Posterior cingulate gyrus (tissue), 11 donors: Measurements from ENCODE around the gene NCOA7.
"Not testable (repeated sequence)": the region's sequence is repeated elsewhere in the genome, so short reads cannot be mapped to it uniquely, and the experiment has no call there.

Experiments used
- DNase-seq, 10 donors: peaks; one replicate each; pipeline versions ENCODE4 v3.0.0 to v3.0.0-alpha.2; 2020 to 2021; ENCODE audit warnings: mixed read lengths in 3 of 10
- intact Hi-C: fragments of 100-400 bp; cut with DNase I; formaldehyde crosslinking; loops from one replicate; pipeline ENCODE4 v1.15.1; 2023

The NCOA7 gene

GRCh38 chr6:125789576-125790357, 993 bp upstream of the NCOA7 start:
- intact Hi-C loops, result loop anchor here (5.0 kb wide), 2 partner anchors 53 to 68 kb away; no protein-coding TSS in a partner anchor
- peak; percentile 30 to 93 (median 56) for DNase-seq

DNA sequence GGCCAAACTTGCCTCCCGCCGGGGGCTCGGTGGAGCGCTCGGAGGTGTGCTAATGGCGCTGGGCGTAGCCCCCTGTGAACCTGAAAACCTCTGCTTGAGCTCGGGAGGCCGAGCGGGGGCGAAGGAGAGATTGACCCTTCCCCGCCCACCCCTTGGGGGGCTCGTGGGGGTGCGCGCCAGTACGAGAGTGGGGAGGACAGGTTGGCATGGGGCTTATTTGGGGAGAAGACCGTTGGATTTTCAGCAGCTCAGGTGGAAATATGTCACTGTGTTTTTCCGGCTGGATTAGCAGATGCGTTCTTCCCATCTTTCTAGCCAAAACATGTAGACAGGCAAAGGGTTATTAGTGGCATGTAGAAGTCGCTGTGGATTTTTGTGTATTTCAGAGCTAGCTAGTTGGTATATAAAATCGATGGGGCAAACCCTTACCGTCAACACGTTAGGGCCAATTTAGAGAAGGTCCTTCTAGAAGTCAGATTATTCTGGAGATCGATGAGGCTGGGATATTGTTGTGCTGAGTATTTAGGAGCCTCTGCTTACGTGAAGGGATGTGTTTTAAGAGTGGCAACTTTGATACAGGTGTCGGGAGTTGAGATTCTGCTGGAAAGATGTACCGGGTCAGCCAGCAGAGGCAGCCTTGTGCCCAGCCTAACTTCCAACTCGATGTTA, 525 bp downstream of the NCOA7 start:
- peak in 7 of 10 donors; percentile 42 to 91 (median 56) for DNase-seq
- intact Hi-C loops, result loop anchor here (5.0 kb wide), 2 partner anchors 51 to 66 kb away; no protein-coding TSS in a partner anchor

GRCh38 chr6:125791820-125792165, 1.0 kb downstream of the NCOA7 start:
- intact Hi-C loops, result loop anchor here (5.0 kb wide), 2 partner anchors 51 to 66 kb away; no protein-coding TSS in a partner anchor
- DNase-seq, result no peak

DNA sequence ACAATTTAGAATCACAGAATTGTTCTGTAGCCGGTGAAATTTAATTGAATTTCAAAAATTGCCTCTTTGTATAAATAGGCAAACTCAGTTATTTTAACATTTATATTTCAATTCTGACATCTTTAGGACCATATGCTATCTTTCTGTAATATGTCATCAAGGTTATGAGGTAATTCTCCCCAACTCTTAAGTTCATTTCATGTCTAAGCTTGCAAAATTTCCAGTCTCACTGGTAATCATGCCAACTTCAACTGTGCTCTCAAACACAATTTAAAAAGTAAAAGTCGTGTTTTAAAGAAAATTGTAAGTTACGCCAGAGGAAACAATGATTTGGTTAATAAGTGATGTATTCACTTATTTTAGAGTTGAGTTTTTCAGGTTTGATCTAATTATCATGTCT, 1.4 kb downstream of the NCOA7 start:
- intact Hi-C loops, result loop anchor here (5.0 kb wide), 2 partner anchors 50 to 65 kb away; no protein-coding TSS in a partner anchor
- DNase-seq, result no peak

GRCh38 chr6:125792680-125793079, 1.9 kb downstream of the NCOA7 start:
- intact Hi-C loops, result loop anchor here (5.0 kb wide), 2 partner anchors 50 to 65 kb away; no protein-coding TSS in a partner anchor
- no peak for DNase-seq

- intact Hi-C loops, result loop anchor here (5.0 kb wide), 2 partner anchors 49 to 64 kb away; no protein-coding TSS in a partner anchor
- DNase-seq, result peak in 5 of 10 donors; percentile 24 to 85 (median 75)
Observed at GRCh38 chr6:125793280-125793679, 2.5 kb downstream of the NCOA7 start.

DNA sequence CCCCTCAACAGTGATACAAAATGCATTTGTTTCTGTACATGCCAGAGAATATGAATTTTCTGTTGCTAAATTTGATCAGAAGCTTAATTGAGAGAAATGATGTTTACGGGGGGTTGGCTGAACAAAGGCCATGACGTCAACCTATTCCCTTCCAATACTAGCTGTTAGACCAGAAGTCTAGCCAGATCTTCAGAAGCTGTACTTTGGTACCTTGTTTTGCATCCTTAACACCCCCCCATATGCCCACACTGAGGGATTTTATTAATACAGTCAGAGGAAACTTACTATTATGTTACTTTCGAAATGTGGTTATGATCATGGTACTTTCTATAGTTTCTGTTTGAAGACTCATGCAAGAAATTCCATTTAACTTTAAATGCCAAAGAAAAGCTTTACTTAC, 3.1 kb downstream of the NCOA7 start:
- DNase-seq, result no peak

GRCh38 chr6:125794342-125795137, 3.8 kb downstream of the NCOA7 start:
- intact Hi-C loops, result loop anchor here (5.0 kb wide), 2 partner anchors 48 to 63 kb away; no protein-coding TSS in a partner anchor
- no peak for DNase-seq

More for the DNA sequence above, 3.1 kb downstream of the NCOA7 start:
- intact Hi-C loops, result loop anchor here (5.0 kb wide), 2 partner anchors 48 to 63 kb away; no protein-coding TSS in a partner anchor

- intact Hi-C loops, result no loop called here
- DNase-seq, result no peak
Observed at GRCh38 chr6:125795301-125795700, 4.5 kb downstream of the NCOA7 start.

DNA sequence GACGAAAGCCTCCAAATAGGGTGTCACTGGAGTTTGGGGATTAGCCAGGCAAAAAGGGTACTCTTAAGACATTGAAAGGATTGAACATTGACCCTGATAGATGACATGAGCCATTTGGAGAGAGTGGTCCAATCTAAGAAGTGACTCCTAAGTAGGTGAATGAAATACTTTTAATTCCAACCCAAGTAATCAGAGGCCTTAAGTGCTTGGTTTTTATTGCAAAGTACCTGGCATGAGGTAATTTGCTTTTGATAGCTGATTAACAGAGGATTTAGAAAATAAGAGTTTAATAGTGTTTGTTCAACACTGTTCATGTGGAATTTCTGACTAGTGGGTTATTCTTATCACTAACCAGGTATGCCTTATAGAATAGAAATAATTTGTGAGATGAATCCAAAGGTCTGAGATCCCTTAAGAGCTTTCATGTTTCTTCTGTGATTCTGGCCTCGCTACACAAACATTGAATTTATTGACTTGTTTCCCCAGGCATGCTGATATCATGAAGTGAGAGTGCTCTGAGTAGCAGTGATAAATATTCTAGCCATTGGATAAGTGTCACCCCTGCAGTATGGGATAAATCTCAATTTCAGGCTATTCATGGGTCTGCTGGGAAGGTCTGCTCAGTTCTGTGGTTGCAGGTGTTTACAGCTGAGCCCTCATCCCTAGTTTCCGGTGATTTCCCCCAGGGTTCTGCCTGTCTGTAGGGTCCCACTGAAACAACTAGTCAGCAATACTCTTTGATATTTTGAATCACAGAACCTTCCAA, 6.5 kb downstream of the NCOA7 start:
- DNase-seq, result no peak
- intact Hi-C loops, result no loop called here

DNA sequence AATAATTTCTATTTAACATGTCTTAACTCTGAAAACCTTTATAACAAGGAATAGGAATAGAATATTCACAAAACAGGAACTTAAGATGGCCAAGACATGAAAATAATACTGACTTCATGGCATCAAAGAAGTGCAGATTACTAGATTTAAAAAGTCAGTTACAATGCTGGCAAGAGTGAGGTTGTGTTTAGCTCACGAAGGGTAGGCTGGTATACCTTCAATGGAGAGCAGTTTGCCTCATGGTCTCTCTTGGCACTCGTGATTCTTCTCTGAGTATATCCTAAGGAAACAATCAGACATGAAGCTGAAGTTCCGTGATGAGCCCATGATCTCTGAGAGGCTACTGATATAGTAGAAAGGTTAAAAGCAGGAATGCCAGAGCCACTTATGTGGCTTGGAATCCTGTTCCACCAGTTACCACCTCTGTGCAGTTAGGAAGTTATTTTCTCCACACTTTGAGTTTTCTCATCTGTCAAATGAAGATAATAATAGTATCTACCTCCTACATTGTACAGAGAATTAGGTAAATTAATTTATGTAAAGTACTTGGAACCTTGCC, 7.2 kb downstream of the NCOA7 start:
- intact Hi-C loops, result no loop called here
- DNase-seq, result no peak

DNA sequence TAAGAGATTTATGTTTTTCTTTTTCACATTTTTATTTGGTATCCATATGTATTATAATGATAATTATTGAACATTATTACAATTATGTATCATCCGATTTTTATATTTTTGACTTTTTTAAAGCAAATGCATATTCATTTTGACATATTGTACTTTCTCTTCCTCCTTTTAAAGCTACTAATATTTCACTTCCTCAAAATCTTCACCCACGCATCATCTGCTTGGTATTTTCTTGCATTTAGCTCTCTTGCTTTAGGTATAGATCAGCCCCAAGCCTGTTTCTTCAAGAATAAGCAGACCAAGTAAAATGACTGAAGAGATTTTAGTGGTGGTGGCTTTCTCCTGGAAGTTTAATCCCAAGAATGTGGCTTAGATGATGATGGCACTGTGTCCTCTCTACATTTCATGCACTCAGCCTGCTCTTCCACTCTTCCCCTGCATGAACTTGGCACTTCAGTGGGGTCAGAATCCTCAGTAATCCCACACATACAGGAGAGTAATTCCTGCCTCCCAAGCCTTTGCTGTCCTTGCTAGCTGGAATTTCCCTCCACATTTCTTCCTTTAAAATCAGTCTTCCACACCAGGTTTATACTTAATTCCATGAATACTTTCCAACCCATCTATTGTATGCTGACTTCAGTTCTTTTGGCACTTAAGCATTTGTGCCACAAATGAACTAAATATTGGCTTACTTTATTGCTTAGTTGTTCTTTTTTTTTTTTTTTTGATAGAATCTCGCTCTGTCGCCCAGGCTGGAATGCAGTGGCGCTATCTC, 8.2 kb downstream of the NCOA7 start:
- no peak for DNase-seq
- intact Hi-C loops, result no loop called here

DNA sequence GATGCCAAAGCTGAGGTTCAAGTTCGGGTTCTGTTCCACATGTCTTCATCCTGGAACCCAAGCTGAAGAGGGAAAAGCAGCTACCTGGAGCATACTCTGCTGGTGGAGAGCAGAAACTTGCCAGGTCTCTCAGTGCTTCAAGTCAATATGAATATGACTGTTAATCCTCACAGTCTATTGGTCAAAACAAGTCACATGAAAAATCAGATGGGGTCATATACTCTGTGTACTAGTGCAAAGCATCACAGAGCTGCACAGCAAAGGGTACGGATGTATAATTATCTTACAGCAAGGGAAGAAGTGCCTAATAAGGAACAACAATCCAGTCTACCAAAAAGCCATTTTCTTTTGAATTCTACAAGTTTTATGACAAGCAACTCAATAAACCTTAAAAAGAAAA, 11.6 kb downstream of the NCOA7 start:
- intact Hi-C loops, result no loop called here
- DNase-seq, result no peak

- intact Hi-C loops, result no loop called here
- DNase-seq, result no peak
Observed at GRCh38 chr6:125802943-125803377, 12.2 kb downstream of the NCOA7 start.

DNA sequence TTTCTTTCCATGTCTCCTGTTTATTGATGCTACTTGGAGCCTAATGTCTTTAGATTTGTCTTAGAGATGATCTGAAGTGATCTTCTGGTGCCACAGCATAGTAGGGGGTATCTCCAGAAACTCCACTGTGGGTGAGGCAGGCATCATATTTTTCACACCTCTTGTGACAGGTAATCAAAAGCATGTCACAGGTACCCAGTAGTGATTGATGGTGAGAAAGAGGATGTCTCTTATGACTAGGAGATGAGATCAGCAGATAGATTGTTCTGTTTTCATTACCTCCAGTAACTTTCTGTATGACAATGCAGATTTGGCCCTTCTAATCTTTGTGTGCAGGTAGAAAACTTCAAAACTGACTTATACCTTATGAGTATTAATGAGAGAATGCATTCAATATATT, 13.5 kb downstream of the NCOA7 start:
- intact Hi-C loops, result no loop called here
- no peak for DNase-seq

GRCh38 chr6:125804866-125805425, 14.2 kb downstream of the NCOA7 start:
- DNase-seq, intact Hi-C loops: not testable (repeated sequence)

DNA sequence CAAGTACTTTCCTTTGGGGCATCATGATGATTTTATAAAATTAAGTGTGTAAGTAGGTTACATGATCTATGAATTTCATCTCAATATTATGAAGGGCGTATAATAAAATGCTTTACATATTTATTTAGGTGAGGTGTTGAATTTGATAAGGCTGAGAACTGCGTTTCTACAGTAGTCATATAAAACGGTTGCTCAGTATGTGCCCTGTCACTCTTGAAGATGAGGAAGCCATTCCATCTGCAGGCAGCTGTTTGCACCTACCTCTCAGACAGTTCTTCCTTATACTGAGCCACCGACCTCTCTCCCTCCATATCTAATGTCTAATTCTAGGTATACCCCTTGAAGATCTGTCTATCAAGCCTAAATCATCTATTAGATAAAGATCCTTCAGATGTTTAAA, 16.1 kb downstream of the NCOA7 start:
- intact Hi-C loops, result no loop called here
- no peak for DNase-seq

DNA sequence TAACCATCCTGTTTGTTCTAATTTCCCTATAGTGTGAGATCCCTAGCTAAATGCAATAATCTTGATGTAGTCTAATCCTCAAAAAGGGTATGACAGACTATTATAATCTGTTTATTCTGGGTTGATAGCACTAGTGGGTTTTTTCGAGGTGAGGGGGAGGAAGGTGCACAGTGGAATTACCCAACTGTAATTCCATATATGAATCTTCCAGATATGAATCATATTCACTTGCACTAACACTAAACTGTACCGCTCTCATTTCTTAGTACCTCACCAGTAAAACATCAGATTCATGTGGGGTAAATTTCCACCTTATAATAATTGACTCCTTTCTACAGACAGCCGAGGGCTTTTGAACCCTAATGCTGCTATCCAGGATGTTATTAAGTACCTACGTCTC, 16.5 kb downstream of the NCOA7 start:
- no peak for DNase-seq
- intact Hi-C loops, result no loop called here
